ENCODE results near the gene ASTN1. TPM values are rescaled to one million over a fixed set of nuclear protein-coding genes. Genes with fewer than 3 reads are reported as not detected.

ASTN1 gene
- total RNA-seq, 2 experiments from 2014 or later = not detected

DNA sequence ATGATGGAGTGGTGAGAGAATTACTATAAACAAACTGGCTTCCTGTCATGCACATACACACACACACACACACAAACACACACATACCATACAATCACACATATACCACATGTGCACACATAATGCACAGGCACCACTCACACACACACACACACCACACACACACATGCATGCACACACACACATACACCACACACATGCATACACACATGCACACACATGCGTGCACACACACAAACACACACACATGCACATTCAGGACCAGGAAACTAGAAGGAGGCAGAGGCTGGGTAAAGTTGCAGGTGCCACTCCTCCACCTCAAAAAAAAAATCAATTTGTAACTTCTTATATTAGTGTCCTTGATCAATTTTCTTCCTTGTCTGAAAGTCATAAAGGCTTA is 153.0 kb downstream of the ASTN1 start:
- no peak overlapping the region for H3K27ac Mint-ChIP-seq
- no peaks in the 10 kb centered on the region for H3K9me3 Mint-ChIP-seq
- H3K4me3 Mint-ChIP-seq = no peak overlapping the region
- no peaks in the 10 kb centered on the region for H3K4me1 Mint-ChIP-seq
- no peaks in the 10 kb centered on the region for H3K36me3 Mint-ChIP-seq
- no peak for DNase-seq
- no peaks in the 10 kb centered on the region for H3K27me3 Mint-ChIP-seq

- Mint-ChIP-seq H3K27me3 (no peaks in the 10 kb centered on the region), H3K4me3 (no peak overlapping the region), H3K4me1 (no peaks in the 10 kb centered on the region), H3K36me3 (no peaks in the 10 kb centered on the region), H3K27ac (no peak overlapping the region), H3K9me3 (no peaks in the 10 kb centered on the region)
- DNase-seq = no peak
Observed at GRCh38 chr1:177010211-177010825, 154.2 kb downstream of the ASTN1 start.

GRCh38 chr1:177008653-177009052 is 155.9 kb downstream of the ASTN1 start:
- Mint-ChIP-seq H3K27ac (no peak overlapping the region), H3K36me3 (no peaks in the 10 kb centered on the region), H3K4me1 (no peaks in the 10 kb centered on the region), H3K27me3 (peaks cover 11% of the 10 kb centered on the region), H3K4me3 (no peak overlapping the region), H3K9me3 (peaks cover 3% of the 10 kb centered on the region)
- no peak for DNase-seq

- no peak for DNase-seq
- no peaks in the 10 kb centered on the region for H3K36me3 Mint-ChIP-seq
- no peak overlapping the region for H3K27ac Mint-ChIP-seq
- H3K4me3 Mint-ChIP-seq = no peak overlapping the region
- peaks cover 5% of the 10 kb centered on the region for H3K9me3 Mint-ChIP-seq
- H3K27me3 Mint-ChIP-seq = peaks cover 11% of the 10 kb centered on the region
- H3K4me1 Mint-ChIP-seq = no peaks in the 10 kb centered on the region
Observed at GRCh38 chr1:177007437-177008161, 156.9 kb downstream of the ASTN1 start.

DNA sequence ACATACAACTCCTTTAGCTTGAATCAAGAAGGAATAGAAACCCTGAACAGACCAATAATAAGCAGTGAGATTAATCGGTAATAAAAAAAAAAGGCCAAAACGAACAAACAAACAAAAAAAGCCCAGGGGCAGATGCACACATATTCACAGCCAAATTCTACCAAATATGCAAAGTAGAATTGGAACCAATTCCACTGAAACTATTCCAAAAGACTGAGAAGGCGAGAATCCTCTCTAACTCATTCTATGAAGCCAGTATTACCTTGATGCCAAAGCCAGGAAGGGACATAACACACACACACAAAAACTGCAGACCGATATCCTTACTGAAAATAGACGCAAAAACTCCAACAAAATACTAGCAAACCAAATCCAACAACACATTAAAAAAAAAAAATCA is 161.6 kb downstream of the ASTN1 start:
- no peak overlapping the region for H3K27ac Mint-ChIP-seq
- H3K36me3 Mint-ChIP-seq = no peaks in the 10 kb centered on the region
- peaks cover 11% of the 10 kb centered on the region for H3K27me3 Mint-ChIP-seq
- H3K4me3 Mint-ChIP-seq = no peak overlapping the region
- DNase-seq = no peak
- peaks cover 5% of the 10 kb centered on the region for H3K9me3 Mint-ChIP-seq
- H3K4me1 Mint-ChIP-seq = no peaks in the 10 kb centered on the region

DNA sequence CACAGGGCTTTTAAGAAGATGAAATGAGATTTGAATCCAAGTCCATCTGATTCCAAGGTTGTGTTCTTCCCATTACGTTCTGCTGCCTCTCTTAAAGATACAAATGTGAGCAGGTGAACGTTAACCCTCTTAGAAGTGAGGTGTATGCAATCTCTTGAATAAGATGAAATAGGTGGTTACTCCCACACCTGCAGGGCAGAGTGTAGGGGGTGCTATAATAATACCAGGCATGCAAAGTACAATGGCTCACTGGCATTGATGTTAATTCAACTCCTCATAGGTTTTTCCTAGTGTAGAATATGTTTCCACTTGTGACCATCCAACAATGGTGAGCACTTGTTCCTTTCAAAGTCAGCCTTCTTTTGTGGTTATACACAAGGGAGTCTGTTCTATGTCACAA is 163.0 kb downstream of the ASTN1 start:
- H3K27ac Mint-ChIP-seq = no peak overlapping the region
- no peak overlapping the region for H3K4me3 Mint-ChIP-seq
- H3K9me3 Mint-ChIP-seq = peaks cover 9% of the 10 kb centered on the region
- H3K27me3 Mint-ChIP-seq = peaks cover 11% of the 10 kb centered on the region
- H3K4me1 Mint-ChIP-seq = no peaks in the 10 kb centered on the region
- H3K36me3 Mint-ChIP-seq = no peaks in the 10 kb centered on the region
- DNase-seq = no peak

- DNase-seq = no peak
- Mint-ChIP-seq H3K27me3 (no peaks in the 10 kb centered on the region), H3K27ac (no peak overlapping the region), H3K4me1 (no peaks in the 10 kb centered on the region), H3K4me3 (no peak overlapping the region), H3K9me3 (peaks cover 5% of the 10 kb centered on the region), H3K36me3 (no peaks in the 10 kb centered on the region)
Observed at GRCh38 chr1:176998183-176998795, 166.2 kb downstream of the ASTN1 start.

DNA sequence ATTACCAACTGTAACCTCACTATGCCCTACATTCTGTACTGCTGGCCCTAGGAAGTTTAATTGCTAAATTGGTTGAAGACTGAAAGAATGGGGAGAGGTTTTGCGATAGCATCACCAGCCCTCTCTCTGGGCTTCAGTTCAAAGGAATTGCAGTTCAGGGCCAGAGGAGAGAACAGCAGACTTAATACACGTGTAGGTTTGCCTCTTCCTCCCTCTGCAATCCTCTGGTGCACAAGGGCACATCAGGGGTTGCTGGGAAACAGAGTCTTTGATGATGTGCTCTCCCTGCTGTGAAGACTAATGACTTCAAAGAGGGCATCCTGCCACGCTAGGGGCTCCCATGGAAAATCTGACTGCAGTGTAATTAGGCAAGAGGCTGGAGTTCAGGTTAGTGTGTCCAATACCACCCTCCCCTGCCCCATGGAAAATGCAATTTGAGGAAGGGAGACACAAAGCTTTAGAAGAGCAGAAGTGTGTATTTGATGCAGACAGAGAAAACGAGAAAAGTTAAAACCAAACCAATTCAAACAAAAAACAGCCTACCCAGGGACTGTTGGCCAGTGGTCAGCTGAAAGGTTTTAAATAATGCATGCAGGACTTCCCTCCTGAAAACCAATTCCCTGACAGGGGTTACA is 167.9 kb downstream of the ASTN1 start:
- H3K9me3 Mint-ChIP-seq = peaks cover 3% of the 10 kb centered on the region
- H3K27ac Mint-ChIP-seq = no peak overlapping the region
- H3K4me3 Mint-ChIP-seq = no peak overlapping the region
- no peaks in the 10 kb centered on the region for H3K36me3 Mint-ChIP-seq
- no peak for DNase-seq
- no peaks in the 10 kb centered on the region for H3K27me3 Mint-ChIP-seq
- no peaks in the 10 kb centered on the region for H3K4me1 Mint-ChIP-seq

GRCh38 chr1:176994931-176995596 is 169.4 kb downstream of the ASTN1 start:
- Mint-ChIP-seq H3K4me3 (no peak overlapping the region), H3K36me3 (no peaks in the 10 kb centered on the region), H3K27ac (no peak overlapping the region)

GRCh38 chr1:176993587-176993986 is 170.9 kb downstream of the ASTN1 start:
- H3K36me3 Mint-ChIP-seq = no peaks in the 10 kb centered on the region

More at GRCh38 chr1:176994931-176995596, 169.4 kb downstream of the ASTN1 start:
- H3K27me3 Mint-ChIP-seq = no peaks in the 10 kb centered on the region
- no peak for DNase-seq
- H3K4me1 Mint-ChIP-seq = no peaks in the 10 kb centered on the region
- peaks cover 5% of the 10 kb centered on the region for H3K9me3 Mint-ChIP-seq

GRCh38 chr1:176989754-176990153 is 174.8 kb downstream of the ASTN1 start:
- H3K9me3 Mint-ChIP-seq = peaks cover 2% of the 10 kb centered on the region
- H3K27ac Mint-ChIP-seq = no peak overlapping the region
- no peaks in the 10 kb centered on the region for H3K4me1 Mint-ChIP-seq
- no peak for DNase-seq
- no peaks in the 10 kb centered on the region for H3K36me3 Mint-ChIP-seq
- peaks cover 7% of the 10 kb centered on the region for H3K27me3 Mint-ChIP-seq
- H3K4me3 Mint-ChIP-seq = no peak overlapping the region

More at GRCh38 chr1:176993587-176993986, 170.9 kb downstream of the ASTN1 start:
- H3K4me1 Mint-ChIP-seq = no peaks in the 10 kb centered on the region
- H3K27ac Mint-ChIP-seq = no peak overlapping the region
- peaks cover 5% of the 10 kb centered on the region for H3K9me3 Mint-ChIP-seq
- no peaks in the 10 kb centered on the region for H3K27me3 Mint-ChIP-seq
- no peak overlapping the region for H3K4me3 Mint-ChIP-seq
- no peak for DNase-seq

- H3K9me3 Mint-ChIP-seq = peaks cover 2% of the 10 kb centered on the region
- no peaks in the 10 kb centered on the region for H3K36me3 Mint-ChIP-seq
- no peak for DNase-seq
- no peak overlapping the region for H3K27ac Mint-ChIP-seq
- H3K4me1 Mint-ChIP-seq = no peaks in the 10 kb centered on the region
- no peak overlapping the region for H3K4me3 Mint-ChIP-seq
- peaks cover 7% of the 10 kb centered on the region for H3K27me3 Mint-ChIP-seq
Observed at GRCh38 chr1:176989023-176989422, 175.5 kb downstream of the ASTN1 start.

DNA sequence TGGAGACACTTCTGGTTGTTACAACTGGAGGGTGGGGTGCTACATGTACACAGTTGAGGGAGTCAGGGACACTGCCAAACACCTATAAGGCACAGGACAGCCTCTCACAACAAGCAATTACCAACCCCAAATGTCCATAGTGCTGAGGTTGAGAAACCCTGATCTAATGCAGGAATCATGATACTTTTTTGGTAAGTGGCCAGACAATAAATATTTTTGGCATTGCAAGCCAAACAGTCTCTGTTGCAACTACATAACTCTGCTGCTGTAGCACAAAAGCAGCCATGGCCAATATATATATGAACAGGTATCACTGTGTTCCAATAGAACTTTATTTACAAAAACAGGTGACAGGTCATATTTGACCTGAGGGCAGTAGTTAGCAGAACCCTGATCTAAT is 177.5 kb downstream of the ASTN1 start:
- Mint-ChIP-seq H3K27ac (no peak overlapping the region), H3K9me3 (peaks cover 2% of the 10 kb centered on the region), H3K4me1 (no peaks in the 10 kb centered on the region), H3K4me3 (no peak overlapping the region), H3K36me3 (no peaks in the 10 kb centered on the region), H3K27me3 (peaks cover 7% of the 10 kb centered on the region)
- DNase-seq = no peak

DNA sequence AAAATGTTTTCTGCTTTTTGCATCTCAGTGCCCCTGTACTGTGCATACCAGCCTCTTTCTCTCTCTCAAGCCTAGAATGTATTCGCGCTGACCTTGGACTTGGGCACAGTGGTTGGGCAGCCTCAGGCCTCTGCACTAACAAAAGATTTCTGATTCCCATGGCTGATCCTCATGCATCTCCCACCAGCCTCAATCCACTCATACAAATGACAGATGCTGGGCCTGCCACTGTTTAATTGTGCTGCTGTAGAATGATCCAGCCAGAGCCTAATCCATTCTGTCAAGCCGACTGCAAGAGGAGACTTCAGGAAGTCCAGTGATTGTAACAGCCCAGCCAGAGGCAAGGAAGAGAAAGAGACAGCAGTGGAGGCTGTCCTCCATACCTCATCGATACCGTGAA is 180.8 kb downstream of the ASTN1 start:
- H3K27me3 Mint-ChIP-seq = peaks cover 7% of the 10 kb centered on the region
- no peak overlapping the region for H3K27ac Mint-ChIP-seq
- no peak for DNase-seq

GRCh38 chr1:176976771-176977170 is 187.7 kb downstream of the ASTN1 start:
- Mint-ChIP-seq H3K9me3 (no peaks in the 10 kb centered on the region), H3K4me1 (no peaks in the 10 kb centered on the region), H3K27ac (no peak overlapping the region), H3K36me3 (no peaks in the 10 kb centered on the region), H3K27me3 (no peaks in the 10 kb centered on the region), H3K4me3 (no peak overlapping the region)
- no peak for DNase-seq

More for the DNA sequence above, 180.8 kb downstream of the ASTN1 start:
- Mint-ChIP-seq H3K9me3 (no peaks in the 10 kb centered on the region), H3K4me3 (no peak overlapping the region), H3K36me3 (no peaks in the 10 kb centered on the region), H3K4me1 (no peaks in the 10 kb centered on the region)

All from activated naive CD8-positive, alpha-beta T cell treated with anti-CD3 and anti-CD28 coated beads for 36 hours (primary cell).